Endothelial cell of umbilical vein (primary cell): Measurements from ENCODE around the gene PIRT.
"Not testable (repeated sequence)": the region's sequence is repeated elsewhere in the genome, so short reads cannot be mapped to it uniquely, and the experiment has no call there.

Experiments used
- EZH2 ChIP-seq: IDR thresholded peaks from 2 replicates; pipeline ENCODE4 v1.6.1; 2012; ENCODE audit warnings: borderline replicate concordance, low read depth, mild to moderate bottlenecking, moderate library complexity, low read length, inconsistent platforms; ENCODE audit not compliant: severe bottlenecking
- FOS ChIP-seq: IDR thresholded peaks from 2 replicates; pipeline ENCODE4 v1.6.1; 2011; ENCODE audit warnings: mild to moderate bottlenecking, low read length, moderate library complexity, borderline replicate concordance; ENCODE audit not compliant: insufficient read depth
- POLR2A ChIP-seq: IDR thresholded peaks from 2 replicates; pipeline ENCODE4 v1.6.1; 2012; ENCODE audit warnings: low read depth, mild to moderate bottlenecking, control low read depth, low read length
- POLR2AphosphoS5 ChIP-seq: IDR thresholded peaks from 2 replicates; pipeline ENCODE4 v1.6.1; 2012; ENCODE audit warnings: low read depth, mild to moderate bottlenecking, control low read depth, low read length, moderate library complexity; ENCODE audit not compliant: insufficient read depth
- TF ChIP-seq, protein P1 (sequence below), 2 donors: IDR thresholded peaks; 1 replicate in 1 of 2; 2 replicates in 1 of 2; pipeline ENCODE4 v1.5.1; 2011; ENCODE audit warnings: low read length in 2 of 2, mild to moderate bottlenecking in 2 of 2, moderate library complexity in 2 of 2, control low read depth in 1 of 2, inconsistent platforms in 1 of 2, low read depth in 1 of 2; ENCODE audit not compliant: insufficient read depth in 1 of 2; ENCODE audit errors: extremely low read depth in 1 of 2

DNA sequence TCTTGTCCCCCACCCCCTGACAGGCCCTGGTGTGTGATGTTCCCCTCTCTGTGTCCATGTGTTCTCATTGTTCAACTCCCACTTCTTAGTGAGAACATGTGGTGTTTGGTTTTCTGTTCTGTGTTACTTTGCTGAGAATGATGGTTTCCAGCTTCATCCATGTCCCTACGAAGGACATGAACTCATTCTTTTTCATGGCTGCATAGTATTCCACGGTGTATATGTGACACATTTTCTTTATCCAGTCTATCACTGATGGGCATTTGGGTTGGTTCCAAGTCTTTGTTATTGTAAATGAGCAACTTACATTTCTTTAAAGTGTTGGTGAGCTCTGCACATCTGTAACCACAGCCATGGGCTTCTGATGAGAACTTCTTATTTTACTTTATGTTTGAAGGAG is 30.9 kb upstream of the PIRT start:
- not testable (repeated sequence) for TF ChIP-seq FOS, POLR2A, POLR2AphosphoS5, EZH2
- TF ChIP-seq, protein P1, sequence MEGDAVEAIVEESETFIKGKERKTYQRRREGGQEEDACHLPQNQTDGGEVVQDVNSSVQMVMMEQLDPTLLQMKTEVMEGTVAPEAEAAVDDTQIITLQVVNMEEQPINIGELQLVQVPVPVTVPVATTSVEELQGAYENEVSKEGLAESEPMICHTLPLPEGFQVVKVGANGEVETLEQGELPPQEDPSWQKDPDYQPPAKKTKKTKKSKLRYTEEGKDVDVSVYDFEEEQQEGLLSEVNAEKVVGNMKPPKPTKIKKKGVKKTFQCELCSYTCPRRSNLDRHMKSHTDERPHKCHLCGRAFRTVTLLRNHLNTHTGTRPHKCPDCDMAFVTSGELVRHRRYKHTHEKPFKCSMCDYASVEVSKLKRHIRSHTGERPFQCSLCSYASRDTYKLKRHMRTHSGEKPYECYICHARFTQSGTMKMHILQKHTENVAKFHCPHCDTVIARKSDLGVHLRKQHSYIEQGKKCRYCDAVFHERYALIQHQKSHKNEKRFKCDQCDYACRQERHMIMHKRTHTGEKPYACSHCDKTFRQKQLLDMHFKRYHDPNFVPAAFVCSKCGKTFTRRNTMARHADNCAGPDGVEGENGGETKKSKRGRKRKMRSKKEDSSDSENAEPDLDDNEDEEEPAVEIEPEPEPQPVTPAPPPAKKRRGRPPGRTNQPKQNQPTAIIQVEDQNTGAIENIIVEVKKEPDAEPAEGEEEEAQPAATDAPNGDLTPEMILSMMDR (IDR thresholded peaks at IDR 0.05; ENCODE audit: extremely low read depth in 1 of 2, insufficient read depth in 1 of 2, low read depth in 1 of 2, low read length in 2 of 2): not testable (repeated sequence)
